H4 (cell line): ENCODE measurements around the gene ZNF784. TPM values are rescaled to one million over a fixed set of nuclear protein-coding genes. Genes with fewer than 3 reads are reported as not detected.

ENCODE experiments used
- DNase-seq: peaks from one replicate; pipeline ENCODE4 v3.0.0-alpha.2; 2015; ENCODE audit warnings: low spot score
- total RNA-seq: library from RNA; depleted of rRNA; stranded (reverse); fragments of >200 nt; shearing (Covaris generic); gene quantifications from 2 replicates; pipeline ENCODE4 v1.2.3, GENCODE V29; 2014

ZNF784 gene
- total RNA-seq, 1 experiment from 2014 or later: 5.2 TPM

DNA sequence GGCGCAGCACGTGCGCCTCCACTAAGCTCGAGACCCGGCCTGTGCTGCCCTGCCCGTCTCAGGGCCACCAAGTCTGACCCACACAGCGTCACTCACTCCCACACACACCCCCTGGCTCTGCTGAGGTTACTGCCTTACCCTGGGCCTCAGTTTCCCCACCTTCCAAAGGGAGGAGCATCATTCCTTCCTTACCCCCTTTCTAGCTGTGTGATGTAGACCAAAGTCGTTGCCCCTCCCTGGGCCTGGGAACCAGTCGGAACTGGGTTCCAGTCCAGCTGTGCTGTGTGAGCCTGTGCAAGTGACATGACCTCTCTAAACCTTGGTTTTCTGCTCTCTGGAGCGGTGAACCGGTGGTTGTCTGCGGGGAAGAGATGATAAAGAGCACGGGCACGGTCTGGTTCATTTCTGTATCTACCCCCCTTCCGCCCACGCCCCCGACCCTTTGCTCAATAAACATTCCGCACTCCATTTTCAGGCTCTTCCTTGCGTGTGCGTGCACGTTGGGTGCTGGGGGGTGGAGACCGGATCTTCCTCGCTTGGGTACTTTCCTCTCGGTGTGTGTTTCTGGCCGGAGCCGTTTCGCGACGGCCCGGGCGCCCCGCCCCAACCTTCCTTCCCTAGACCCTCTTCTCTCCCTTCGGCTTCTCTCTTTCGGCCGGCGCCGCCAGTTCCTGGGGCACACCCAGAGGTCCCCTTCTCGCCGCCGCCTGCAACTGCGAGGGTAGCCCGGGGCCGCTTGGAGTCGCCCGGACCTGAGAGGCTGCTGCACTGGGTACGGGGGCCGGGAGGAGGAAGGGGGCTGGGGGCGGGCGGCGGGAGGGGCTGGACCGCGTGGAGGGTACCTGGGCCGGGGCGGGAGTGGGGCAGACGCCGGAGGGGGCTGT is 18.9 kb upstream of the ZNF784 start, which contains the start of gene ZNF581:
Gene ZNF581 (plus strand): TSS at position 647 of the 884 bp plus-strand sequence. CDS start 923 bp downstream, outside the sequence.
- peak; percentile 81 for DNase-seq

DNA sequence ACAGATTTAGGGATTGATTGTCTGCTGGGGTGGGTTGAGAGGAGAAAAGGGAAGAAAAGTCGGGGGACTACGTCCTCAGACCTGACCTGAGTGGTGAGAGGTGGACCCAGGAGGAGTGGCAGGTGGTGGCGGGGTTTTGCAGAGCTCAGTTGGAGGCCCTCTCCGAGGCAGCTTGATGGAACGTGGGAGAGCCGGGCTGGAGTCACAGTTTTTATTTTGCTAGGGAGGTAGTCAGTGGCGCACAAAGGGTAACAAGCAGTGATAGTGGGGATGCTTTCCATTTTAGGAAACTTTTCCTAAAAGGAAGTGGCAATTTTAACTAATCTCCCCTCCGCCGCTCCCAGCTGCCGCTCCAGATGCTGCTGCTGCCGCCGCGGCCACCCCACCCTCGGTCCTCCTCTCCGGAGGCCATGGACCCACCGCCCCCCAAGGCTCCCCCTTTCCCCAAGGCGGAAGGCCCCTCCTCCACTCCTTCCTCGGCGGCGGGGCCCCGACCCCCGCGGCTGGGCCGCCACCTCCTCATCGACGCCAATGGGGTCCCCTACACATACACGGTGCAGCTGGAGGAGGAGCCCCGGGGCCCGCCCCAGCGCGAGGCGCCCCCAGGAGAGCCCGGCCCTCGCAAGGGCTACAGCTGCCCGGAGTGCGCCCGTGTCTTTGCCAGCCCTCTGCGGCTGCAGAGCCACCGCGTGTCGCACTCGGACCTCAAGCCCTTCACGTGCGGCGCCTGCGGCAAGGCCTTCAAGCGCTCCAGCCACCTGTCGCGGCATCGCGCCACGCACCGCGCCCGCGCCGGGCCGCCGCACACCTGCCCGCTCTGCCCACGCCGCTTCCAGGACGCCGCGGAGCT is 18.0 kb upstream of the ZNF784 start:
- no peak for DNase-seq

DNA sequence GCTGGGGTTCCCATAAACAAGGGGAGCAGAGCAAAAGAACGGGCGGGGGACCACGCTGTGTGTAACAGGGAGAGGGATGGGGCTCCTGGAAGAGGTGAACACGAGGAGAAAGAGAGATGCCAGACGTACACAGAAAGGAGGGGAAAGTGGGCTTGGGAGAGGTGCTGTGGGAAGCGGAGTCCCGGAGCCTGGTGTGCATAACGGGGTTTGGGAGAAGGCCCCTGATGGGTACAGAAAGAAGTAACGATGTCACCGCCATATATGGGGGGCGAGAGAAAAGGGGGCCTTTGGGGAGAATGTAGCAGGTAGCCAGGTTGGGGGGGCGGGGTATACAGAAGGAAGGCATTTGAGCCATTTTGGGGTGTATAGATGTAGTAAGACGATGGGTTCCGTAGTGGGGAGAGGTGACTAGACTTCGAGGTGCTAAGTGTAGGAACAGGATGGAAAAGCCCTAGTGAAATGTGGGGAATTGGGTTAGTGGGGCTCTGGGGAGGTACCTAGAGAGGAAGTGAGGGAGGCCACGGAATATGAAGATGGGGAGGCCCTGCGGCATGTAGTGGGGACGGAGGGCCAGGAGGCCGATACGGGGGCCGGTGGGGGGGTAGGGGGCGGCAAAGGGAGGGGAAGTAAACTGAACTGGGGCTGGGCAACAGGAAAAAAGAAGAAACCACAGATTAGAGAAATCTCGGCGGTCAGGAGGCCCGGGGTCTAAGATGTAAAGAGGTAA is 17.2 kb upstream of the ZNF784 start:
- DNase-seq: no peak

DNA sequence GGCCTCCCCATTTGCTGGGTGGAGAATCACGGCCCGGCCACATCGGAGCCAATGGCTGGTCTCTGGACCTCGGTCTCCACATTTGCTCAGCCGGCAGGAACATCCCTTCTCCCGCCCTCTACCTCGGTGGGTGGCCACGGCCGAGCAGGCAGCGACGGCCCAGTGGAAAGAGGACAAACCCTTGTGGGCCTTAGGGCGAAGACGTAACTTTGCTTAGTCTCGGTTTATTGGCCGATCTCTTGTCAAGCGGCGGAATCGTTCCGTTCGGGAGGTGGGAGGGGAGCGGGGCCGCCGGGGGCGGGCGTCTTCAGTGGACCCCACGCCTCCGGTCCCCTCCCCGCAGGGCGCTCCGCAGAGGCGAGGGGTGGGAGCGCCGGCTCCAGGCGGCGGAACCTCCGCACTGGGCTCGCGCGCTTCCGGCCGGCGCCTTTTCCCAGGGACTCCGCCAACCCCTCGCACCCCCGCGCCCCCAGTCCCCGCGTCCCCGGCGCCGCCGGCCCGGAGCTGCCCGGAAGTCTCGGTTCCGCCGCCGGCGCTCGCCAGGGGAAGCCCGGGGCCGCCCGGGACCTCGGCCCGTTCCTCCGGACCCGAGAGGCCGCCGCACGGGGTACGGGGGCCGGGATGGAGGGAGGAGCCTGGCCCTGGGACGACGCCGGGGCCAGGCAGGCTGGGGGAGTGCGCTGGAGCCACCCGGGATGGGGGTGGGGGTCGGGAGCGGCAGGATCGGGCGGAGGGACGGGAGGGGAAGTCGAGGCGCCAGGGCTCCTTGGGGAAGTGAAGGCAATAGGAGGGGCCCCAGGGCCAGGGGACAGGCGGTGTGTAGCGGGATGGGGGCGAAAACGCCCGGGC is 16.4 kb upstream of the ZNF784 start, which contains the start of gene ZNF580:
Gene ZNF580 (plus strand): TSS at position 426 of the 849 bp plus-strand sequence. CDS start 1,507 bp downstream, outside the sequence.
- DNase-seq: peak; percentile 75

DNA sequence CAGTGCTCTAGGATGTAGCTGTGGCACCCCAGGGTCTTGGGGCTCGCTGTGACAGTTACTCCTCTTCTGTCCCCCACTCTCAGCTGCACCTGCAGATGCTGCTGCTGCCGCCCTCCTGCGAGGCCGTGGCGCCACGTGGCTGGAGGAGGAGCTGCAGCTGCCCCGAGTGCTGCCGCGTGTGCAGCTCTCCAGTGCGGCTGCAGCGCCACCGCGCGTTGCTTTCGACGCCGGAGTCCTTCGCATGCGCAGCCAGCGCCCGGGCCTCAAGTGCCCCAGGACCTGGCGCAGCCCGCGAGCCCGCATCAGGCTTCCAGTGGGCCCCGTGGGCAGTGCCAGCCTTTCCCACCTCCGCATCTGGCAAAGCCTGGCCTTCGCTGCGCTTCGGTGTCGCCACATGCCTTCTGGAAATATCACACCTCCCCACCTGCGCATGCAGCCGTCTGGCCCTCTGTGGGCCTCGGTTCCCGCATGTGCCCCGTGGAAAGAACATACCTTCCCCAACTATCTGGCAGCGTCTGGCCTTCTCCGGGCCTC is 15.7 kb upstream of the ZNF784 start:
- DNase-seq: no peak

DNA sequence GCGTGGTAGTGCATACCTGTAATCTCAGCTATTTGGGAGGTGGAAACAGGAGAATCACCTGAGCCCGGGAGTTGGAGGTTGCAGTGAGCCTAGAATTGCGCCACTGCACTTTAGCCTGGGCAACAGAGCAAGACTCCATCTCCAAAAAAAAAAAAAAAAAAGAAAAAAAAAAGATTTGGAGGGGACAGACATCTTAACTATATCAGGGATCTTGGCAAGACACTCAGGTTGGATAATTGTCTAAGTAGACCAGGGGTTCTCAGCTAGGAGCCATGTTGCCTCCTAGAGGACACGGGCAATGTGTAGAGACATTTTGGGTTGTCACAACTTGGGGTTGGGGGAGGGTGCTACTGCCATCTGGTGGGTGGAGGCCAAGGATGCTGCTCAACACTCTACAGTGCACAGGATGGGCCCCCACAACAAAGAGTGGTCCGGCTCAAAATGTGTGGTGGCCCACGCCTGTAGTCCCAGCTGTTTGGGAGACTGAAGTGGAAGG is 14.5 kb upstream of the ZNF784 start:
- peak; percentile 88 for DNase-seq

DNA sequence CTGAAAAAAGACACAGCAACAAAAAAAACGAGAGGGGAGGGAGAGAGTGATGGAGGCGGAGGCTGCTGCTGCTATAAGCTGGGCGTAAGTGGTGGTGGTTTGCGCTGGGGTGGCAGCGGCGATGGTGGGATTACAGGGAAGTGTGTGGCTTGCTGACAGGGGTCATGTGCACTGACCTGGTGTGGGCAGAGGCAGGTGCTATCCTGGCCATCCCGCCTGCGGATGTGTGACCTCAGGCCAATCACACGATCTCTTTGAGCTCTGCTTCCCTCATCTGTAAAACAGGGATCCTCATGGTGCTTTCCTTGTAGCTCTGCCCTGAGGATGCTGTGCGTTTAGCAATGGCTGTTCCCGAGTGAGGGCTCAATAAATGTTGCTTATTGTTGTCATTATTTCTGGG is 13.2 kb upstream of the ZNF784 start:
- no peak for DNase-seq

DNA sequence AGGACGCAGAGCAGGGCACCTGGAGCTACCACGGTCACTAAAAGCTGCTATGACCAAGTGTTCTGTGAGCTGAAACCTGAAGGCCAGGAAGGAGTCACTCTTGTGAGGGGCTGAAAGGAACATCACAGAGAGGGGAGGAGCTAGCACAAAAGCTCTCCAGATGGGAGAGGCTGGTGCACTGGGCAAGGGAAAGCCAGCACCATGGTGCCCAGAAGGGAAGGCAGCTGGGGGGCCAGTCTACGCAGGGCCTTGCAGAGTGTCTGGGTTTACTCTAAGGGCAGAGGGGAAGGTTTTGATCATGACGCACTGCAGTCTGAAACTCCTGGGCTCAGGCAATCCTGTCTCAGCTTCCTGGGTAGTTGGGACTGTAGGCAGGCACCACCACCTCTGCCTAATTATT is 12.4 kb upstream of the ZNF784 start:
- DNase-seq: no peak

DNA sequence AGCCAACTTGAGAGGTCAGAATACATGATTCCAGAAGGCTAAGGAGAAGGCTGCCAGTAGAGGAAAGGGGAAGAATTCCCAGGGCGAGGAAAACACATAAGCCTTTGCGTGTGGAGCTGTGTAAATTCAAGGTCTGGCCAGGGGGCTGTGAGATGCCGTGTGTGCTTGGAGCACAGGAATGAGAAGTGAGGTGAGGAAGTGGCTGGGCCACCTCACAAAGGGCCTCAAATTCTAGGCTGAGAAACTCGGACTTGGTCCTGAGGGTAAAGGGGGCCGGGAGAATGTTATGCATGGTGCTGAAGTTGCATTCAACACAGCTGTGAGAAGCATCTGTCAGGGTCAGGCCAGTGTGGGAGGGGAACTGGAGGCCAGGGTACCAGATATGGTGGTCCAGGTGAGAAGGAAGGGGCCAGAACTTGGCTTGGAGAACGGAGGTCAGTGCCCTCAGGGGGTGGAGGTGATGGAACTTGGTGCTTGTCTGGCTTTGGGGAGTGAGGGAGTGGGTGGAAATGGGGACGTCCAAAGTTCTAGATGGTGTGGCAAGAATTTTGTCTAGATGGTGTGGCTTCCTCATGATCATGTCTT is 11.6 kb upstream of the ZNF784 start:
- no peak for DNase-seq

DNA sequence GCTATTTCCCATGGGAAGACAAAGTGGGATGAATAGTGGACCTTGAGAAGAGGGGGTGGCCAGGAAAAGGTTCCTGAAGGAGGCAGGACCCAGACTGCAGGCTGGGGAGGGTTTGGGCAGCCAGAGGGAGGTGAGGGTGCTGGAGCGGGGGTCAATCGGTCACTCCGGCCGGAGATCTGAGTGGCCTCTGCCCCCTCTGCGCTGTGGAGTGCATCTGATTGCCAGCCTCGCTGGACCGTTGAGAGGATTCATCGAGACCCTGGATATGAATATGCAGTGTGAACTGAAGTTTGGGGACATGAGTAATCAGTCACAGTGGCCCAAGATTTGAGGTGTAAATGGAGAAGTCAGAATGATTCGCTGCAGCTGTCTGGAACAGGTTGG is 11.0 kb upstream of the ZNF784 start:
- DNase-seq: no peak

DNA sequence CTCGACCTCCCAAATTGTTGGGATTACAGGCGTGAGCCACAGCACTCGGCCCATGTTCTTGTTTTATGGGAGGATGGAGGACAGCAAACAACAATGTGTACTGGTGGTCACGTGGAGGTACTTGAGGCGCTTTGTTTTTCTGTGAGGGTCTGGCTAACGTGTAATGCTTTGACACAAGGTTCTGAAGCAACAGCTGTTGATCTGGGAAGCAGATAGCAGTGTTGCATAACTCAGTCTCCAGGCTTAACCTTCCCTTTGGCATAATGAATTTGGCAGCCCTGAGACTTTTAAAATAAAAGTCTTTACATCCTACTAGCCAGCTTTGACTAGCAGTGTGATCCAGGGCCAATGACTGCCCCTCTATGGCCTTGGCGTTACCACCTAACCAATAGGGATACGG is 9.5 kb upstream of the ZNF784 start:
- DNase-seq: no peak

DNA sequence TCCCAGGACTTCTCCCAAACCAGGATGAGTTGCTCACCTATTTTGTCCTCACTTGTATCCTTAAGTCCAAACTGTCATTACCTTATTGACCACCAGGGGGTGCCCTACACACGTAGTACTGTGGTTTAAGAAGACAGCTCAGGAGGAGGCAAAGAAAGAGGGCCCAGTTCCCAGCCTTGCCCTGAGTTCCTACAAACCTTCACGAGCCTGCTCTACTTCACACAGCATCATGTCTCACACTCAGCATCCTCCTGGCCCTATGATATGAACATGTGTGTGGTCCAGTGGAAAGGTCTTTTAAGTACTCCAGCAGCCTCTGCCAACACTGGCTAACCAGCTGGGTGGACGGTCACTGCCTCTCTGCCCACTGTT is 8.1 kb upstream of the ZNF784 start:
- peak; percentile 97 for DNase-seq

DNA sequence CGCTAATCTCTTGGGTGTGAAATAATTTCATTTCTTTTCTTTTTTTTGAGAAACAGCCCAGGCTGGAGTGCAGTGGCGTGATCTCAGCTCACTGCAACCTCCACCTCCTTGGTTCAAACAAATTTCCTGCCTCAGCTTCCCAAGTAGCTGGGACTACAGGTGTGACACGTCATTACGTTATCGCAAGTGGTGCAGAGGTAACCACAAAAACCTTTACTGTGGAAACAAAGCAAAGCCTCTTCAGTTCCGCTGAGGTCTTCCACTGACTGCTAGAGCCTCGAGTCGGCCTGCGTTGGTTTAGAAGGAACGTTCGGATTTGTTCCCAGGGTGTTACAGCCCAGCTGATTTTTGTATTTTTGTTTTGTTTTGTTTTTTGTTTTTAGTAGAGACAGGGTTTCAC is 2.0 kb upstream of the ZNF784 start:
- DNase-seq: no peak

DNA sequence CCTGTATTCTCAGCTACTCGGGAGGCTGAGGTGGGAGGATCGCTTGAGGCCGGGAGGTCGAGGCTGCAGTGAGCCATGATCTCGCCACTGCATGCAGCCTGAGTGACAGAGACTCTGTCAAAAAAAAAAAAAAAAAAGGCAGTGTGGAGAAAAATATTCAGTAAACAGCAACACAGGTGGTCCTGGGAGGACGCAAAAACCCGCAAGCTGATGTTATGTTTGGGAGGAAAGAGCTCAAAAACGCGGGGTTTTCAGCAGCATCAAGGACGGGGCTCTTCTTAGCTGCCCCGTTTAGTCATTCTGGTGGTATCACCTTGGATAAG is 599 bp upstream of the ZNF784 start:
- DNase-seq: no peak

DNA sequence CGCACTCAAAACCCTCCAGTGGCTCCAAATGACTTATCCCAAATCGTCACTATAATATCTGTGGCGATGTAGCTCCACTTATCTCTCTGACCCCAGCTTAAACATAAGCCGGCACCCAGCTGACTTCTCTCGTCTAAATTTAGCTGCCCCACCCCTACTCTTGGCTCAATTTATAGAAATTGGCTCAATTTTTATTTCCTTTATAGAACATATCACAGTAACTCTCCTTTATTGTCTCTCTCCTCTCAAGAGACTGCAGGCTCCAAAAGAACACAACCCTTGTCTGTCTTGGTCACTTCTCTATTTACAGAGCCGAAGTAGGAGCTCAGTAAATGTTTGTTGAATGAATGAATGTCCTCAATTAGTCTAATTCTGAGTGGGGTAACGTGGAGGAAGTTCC is 805 bp downstream of the ZNF784 start:
- DNase-seq: no peak

DNA sequence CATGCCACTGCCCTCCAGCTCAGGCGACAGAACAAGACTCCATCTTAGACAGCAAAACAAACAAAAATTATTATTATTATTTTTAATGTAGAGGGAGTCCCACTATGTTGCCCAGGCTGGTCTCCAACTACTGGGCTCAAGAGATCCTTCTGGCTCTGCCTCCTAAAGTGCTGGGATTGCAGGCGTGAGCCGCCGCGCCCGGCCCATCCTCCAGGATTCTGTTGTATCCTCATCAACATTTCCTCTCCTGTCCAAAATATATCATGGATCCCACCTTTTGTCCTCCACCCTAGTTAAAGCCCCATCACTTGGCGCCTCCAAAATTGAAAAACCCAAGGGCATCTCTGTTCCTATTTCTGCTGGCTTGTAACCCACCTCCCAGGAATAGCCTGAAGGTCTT is 1.2 kb downstream of the ZNF784 start:
- no peak for DNase-seq

DNA sequence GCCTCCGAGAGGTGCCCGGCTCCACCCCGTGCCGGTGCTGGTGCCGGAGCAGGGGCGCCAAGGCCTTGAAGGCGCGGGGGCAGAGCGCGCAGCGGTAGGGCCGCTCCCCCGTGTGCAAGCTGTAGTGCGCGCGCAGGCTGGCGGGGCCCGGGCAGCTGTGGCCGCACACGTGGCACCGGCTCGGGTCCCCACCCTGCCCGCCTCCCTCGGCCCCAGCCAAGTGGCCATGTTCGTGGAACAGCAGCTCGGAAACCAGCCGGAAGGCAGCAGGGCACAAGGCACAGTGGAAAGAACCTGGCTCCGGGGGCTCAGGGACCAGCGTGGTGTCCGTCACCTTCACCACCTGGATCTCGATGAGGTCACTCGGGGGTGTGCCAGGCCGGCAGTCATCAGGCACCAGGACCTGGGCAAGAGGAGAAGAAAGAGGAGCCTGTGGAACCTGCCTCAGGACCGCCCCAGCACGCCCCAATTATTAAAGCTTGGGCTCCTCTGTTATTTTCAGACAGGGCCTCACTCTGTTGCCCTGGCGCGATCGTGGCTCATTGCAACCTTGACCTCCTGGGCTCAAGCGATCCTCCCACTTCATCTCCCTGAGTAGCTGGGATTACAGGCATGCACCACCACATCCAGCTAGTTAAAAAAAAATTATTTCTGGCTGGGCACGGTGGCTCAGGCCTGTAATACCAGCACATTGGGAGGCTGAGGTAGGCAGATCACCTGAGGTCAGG is 2.0 kb downstream of the ZNF784 start:
- DNase-seq: no peak

DNA sequence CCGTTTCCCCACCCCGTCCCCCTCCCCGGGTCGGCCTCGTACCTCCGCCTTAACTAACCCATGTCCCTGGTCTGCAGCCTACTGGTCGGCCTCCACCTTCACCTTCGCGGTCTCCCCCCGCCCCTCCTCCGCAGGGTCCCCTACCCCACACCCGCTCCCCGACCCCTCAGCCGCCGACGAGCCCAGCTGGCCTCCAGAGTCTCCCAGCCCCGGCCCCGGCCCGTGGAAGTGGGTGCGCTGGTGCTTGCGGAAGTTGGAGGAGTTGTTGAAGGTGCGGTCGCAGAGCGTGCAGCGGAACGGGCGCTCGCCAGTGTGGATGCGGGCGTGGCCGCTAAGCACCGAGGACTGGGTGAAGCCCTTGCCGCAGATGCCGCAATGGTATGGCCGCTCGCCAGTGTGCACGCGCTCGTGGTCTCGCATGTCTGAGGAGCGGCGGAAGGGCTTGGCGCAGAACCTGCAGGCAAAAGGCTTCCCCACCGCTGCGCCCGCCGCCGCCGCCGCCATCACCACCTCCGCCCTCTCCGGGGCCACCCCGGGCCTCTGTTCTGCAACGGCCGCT is 2.6 kb downstream of the ZNF784 start:
- no peak for DNase-seq

DNA sequence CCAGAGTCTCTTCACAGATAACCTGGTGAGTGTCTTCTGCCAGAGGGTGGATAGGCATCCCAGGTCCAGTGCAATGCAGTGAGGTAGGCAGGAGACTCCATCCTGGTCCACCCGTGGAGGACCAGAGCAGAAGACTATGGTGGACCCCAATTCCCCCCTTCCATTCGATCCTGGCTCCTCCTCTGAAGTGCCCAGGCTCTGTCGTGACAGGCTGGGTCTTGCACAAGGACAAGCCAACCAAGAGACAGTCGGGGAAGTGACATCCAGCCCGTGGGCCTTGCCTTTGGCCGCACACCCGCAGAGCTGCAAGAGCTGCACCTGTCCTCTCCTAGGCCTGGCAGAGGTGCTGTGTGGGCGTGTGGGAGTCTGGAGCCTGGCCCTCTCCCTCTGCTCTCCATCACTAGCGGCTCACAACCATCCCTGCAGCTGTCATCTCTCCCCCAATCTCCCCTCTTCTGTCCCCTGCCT is 3.1 kb downstream of the ZNF784 start:
- no peak for DNase-seq
